HG03108 (cell line): Measurements from ENCODE around the gene EEF1A1.
A peak's percentile ranks its signal among the peaks of the same experiment; 100 is the strongest.
"Not testable (repeated sequence)": the region's sequence is repeated elsewhere in the genome, so short reads cannot be mapped to it uniquely, and the experiment has no call there.

ENCODE experiments used
- ATAC-seq: cut with Tn5 transposase; IDR thresholded peaks from one replicate; pipeline ENCODE4 v1.9.1; 2021; ENCODE audit warnings: moderate library complexity; ENCODE audit not compliant: unreplicated experiment

EEF1A1 gene

DNA sequence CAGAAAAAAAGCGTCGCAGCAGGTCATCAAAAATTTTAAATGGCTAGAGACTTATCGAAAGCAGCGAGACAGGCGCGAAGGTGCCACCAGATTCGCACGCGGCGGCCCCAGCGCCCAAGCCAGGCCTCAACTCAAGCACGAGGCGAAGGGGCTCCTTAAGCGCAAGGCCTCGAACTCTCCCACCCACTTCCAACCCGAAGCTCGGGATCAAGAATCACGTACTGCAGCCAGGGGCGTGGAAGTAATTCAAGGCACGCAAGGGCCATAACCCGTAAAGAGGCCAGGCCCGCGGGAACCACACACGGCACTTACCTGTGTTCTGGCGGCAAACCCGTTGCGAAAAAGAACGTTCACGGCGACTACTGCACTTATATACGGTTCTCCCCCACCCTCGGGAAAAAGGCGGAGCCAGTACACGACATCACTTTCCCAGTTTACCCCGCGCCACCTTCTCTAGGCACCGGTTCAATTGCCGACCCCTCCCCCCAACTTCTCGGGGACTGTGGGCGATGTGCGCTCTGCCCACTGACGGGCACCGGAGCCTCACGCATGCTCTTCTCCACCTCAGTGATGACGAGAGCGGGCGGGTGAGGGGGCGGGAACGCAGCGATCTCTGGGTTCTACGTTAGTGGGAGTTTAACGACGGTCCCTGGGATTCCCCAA is at the start of gene EEF1A1:
EEF1A1 (minus strand) TSS at position 345 of the 663 bp plus-strand sequence. CDS start 1,006 bp downstream, outside the sequence.
- peak; percentile 50 for ATAC-seq

DNA sequence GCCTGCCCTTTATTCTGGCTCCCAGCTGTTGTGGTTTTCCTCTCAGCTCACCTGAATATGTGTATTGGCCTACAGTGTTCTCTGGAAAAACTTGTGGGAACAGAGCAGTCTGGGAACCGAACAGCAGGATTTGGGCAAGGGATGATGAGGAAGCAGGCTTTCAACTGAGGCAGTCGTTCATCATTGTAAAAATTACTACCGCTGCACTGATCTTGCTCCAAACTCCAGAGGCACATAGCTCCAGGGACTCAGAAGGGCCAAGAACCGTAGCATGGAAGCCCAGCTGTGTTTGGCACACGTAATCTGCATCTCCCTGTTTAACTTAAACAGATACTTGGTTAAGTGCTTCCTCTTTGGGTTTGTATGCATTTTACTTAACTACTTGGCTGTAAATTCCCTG is 48.3 kb upstream of the EEF1A1 start:
- ATAC-seq: no peak

DNA sequence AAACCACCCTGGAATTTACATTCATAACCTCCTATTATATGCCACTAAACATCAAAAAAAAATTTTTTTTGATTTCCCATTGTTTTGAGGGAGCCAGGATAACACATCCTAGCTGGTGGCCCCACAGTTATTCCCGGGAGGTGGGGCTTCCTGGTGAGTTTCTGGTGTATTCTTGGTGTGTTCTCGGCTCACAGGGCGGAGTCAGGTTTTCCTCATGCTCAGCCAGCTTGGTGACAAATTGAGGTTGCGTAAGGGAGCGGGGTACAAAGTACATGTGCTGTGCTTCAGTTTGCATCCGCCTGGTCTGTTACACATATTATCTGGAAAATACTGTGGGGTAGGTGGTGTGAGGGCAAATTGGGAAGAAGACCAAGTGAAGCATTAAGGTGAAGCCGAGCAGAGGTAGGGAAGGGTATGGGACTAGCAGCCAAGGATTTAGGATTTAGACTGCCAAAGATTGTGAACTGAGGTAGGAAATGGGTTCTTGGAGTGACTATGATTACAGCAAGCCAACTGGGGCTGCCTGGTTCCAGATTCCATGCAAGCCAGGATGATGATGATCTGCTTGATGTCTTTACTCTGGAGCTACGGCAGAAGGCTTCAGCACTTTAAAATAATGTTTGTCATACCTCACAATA is 46.2 kb upstream of the EEF1A1 start:
- ATAC-seq: no peak

DNA sequence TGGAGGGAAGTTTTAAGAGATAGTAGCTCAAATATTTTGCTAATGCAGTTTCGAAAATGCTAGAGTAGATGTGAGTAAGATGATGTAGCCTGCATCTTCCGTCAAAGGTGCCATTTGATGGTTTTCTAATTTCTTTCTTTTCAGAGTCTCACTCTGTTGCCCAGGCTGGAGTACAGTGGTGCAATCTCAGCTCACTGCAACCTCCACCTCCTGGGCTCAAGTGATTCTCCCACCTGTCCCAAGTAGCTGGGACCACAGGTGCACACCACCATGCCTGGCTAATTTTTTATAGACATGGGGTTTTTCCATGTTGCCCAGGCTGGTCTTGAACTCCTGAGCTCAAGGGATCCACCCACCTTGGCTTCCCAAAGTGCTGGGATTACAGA is 45.6 kb upstream of the EEF1A1 start:
- not testable (repeated sequence) for ATAC-seq

DNA sequence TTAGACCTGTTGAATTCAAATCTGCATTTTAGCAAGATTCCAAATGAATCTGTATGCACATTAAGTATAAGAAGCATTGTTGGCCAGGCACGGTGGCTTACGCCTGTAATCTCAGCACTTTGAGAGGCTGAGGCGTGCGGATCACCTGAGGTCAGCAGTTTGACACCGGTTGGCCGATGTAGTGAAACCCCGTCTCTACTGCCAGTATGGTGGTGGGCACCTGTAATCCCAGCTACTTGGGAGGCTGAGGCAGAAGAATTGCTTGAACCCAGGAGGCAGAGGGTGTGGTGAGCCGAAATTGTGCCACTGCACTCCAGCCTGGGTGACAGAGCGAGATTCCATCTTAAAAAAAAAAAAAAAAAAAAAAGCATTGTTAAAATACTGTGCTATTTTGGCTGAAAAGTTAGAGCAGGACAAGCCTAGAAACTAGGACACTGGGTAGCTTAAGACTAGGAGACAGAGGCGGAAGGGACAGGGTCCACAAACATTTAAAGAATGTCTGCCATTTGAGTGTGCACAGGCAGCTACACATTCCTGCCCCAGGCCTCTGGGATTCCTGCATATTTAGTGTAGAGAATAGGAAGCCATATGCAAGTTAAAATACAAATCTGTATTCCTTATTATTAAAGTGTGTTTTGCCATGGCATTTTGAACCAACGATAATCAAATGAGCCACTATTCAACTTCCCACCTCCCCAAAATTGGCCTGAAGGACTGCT is 45.1 kb upstream of the EEF1A1 start:
- ATAC-seq: no peak

DNA sequence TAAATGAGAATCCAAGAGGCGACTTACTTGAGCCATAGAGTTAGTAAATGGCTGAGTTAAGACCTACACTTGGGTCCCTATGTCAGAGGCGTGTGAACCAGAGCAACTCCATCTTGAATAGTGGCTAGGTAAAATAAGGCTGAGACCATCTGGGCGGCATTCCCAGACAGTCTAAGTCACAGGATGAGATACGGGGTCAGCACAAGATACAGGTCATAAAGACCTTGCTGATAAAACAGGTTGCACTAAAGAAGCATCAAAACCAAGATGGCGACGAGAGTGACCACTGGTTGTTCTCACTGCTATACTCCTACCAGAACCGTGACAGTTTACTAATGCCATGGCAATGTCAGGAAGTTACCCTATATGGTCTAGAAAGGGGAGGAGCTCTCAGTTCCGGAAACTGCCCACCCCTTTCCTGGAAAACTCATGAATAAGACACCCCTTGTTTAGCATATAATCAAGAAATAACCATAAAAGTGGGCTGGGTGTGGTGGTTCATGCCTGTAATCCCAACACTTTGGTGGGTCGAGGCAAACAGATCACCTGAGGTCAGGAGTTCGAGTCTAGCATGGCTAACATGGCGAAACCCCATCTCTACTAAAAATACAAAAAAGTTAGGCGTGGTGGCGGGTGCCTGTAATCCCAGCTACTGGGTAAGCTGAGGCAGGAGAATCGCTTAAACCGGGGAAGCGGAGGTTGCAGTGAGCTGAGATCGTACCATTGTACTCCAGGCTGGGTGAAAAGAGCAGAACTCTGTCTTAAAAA is 43.9 kb upstream of the EEF1A1 start:
- ATAC-seq: no peak

DNA sequence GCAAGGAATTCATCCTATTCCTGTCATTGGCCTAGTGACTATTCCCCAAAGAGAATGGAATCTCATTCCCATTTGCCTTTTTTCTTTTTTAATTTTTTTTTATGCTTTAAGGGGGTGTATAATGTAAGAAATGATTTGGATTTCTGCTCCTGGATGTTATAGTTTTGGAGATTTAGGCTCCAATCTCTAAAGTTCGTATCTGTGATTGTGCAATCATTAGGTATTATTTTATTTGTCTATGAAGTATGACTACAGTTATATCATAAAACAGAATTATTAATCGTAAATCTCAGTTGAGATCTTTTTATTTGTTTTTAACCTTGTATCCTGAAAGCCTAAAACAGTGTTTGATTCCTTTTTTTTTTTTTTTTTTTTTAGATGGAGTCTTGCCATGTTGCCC is 41.7 kb upstream of the EEF1A1 start:
- no peak for ATAC-seq

DNA sequence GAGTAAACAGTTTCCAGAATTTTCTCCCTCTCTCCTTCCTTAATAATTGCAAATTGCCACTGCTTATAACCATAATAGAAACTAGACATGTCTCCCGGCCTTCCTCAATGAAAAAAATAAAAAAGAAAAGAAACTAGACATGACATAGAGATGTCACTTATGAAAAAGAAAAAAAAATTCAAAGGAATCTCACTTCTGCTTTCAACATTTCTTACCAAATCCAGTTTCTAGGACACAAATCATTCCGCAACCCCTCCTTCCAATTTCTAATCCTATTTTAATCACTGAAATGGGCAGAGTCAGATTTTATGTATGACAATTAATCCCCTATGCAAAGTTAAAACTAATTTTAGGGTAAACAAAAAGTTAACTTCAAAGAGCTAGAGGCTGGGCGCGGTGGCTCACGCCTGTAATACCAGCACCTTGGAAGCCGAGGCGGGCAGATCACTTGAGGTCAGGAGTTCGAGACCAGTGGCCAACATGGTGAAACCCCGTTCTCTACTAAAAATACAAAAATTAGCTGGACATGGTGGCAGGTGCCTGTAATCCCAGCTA is 40.1 kb upstream of the EEF1A1 start:
- peak; percentile 58 for ATAC-seq

DNA sequence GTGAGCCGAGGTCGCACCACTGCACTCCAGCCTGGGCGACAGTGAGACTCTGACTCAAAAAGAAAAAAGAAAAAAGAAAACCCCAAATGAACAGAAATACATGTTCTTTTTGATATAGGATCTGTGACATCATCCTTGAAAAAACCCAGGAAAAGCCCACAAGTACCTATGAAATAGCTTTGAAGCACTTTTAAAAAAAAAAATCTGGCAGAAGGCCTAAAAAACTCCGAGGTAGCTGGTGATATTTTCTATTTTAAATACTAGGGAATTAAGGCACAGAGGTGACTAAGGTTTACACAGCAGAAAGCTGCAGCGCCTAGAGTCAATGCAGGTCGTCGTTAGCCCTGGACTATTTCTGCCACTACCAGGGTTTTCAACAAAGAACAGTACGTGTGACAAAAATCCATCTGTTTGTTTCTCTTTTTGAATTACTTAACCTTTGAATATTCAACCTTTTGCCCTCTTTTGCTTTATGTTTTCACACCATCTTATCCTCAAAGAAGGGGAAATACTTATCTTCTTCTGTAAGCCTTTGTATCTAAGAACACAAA is 39.4 kb upstream of the EEF1A1 start:
- peak; percentile 23 for ATAC-seq

DNA sequence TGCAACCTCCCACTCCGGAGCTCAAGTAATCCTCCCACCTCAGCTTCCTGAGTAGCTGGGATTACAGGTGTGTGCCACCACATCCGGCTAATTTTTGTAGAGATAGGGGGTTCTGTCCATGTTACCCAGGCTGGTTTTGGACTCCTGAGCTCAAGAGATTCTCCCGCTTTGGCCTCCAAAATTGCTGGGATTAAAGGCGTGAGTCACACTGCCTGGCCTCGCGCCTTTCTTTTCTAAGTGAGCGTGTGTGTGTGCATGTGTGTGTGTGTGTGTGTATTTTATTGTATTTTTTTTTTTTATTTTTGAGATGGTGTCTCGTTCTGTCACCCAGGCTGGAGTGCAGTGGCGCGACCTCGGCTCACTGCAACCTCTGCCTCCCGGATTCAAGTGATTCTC is 38.6 kb upstream of the EEF1A1 start:
- not testable (repeated sequence) for ATAC-seq

DNA sequence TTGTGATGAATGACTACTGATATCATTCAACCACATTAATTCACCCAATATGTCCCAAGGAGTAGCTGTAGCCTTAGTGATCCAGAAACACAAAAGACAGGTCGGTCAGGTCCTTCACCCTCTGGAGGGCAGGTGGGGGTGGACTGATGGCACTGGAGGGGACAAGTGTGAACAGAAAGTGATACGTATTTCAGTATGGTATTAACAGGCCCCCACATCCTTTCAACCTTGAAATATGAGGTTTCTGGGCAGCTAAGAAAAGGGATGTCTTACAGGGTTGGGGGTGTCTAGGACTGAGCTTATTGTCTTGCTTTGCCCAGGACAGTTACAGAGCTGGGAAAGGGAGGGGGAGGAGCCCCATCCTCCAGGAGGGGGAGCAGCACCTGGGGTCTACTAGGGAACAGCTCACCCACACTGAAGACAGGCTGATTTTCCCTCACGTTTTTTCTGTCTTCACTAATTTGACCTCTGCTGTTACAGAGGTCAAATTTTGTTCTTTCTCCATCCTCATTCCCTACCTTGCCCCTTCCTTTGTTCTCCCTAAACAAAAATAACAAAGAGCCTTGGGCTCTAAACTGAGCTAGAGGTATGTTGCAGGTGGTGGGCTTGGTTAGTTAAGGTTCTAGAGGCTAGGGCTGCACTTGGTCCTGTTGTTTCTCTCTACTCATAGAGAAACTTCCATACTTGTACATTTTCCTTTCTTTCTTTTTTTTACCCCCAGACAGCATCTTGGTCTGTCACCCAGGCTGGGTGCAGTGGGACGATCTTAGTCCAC is 38.0 kb upstream of the EEF1A1 start:
- peak; percentile 39 for ATAC-seq

DNA sequence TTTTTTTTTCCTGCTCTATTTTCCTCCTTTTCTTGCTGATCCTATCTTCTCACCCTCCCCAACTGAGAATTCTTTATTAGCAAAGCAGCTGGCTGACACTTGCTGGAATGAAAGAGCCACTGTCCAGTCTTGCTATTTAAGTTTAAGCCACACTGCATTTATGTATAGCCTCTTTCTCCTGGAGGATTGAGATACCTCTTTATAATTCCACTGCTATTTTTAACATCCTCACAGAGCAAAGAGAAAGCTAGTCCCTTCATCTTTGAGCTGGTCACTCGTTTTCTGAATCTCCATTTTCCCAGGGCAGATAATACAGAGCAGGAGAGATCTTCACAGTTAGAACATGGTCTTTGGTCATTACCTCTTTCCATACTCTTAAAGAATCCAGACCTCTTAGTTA is 36.0 kb upstream of the EEF1A1 start:
- ATAC-seq: no peak

DNA sequence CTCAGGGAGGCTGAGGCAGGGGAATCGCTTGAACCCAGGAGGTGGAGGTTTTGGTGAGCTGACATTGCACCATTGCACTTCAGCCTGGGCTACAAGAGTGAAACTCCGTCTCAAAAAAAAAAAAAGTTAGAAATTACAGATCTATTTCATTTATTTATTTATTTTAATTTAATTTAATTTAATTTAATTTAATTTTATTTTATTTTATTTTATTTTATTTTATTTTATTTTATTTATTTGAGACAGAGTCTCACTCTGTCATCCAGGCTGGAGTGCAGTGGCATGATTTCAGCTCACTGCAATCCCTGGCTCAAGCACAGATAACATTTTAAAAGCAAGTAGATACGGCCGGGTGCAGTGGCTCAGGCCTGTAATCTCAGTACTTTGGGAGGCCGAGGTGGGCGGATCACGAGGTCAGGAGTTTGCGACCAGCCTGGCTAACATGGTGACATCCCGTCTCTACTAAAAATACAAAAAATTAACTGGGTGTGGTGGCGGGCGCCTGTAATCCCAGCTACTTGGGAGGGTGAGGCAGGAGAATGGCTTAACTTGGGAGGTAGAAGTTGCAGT is 34.6 kb upstream of the EEF1A1 start:
- not testable (repeated sequence) for ATAC-seq

DNA sequence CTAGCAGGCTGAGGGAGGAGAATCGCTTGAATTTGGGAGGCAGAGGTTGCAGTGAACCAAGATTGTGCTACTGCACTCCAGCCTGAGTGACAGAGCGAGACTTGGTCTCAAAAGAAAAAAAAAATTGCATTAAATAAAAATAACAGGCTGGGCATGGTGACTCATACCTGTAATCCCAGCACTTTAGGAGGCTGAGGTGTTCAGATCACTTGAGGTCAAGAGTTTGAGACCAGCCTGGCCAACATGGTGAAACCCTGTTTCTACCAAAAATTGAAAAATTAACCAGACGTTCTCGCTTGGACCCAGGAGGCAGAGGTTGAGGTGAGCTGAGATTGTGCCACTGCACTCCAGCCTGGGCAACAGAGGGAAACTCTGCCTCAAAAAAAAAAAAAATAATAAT is 30.3 kb upstream of the EEF1A1 start:
- ATAC-seq: not testable (repeated sequence)

DNA sequence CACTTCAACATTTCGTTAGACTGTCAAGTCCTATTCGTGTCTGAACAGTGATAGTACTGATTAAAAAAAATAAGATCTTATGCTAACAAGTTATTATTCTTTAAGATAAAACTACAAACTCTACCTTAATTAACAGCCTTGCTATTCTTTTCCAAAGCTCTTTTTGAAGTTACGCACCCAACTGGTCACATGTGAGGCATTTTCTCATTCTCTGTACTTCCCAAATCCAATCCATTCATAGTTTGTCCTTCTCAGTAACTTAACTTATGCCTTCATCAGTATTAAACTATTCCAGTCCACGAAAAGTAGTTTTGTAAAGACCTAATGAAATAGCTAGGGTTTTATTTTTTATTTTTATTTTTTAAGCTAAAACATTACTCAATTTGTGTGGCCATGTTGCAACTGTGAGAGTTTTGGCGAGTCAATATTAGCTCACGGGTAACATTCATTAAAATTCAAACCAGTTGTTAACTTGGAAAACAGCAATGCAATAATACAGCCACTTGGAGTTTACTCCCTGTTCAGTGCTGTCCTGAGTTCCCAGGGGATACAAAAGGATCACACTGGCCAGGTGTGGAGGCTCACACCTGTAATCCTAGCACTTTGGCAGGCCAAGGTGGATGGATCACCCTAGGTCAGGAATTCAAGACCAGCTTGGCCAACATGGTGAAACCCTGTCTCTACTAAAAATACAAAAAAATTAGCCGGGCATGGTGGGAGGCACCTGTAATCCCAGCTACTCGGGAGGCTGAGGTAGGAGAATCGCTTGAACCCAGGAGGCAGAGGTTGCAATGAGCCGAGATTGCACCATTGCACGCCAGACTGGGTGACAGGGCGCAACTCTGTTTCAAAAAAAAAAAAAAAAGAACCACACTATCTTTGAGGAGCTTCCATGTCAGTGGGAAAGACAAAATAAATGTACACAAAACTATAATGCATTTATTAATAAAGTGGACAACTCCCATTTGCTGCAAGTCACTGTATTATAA is 27.9 kb upstream of the EEF1A1 start:
- ATAC-seq: no peak

DNA sequence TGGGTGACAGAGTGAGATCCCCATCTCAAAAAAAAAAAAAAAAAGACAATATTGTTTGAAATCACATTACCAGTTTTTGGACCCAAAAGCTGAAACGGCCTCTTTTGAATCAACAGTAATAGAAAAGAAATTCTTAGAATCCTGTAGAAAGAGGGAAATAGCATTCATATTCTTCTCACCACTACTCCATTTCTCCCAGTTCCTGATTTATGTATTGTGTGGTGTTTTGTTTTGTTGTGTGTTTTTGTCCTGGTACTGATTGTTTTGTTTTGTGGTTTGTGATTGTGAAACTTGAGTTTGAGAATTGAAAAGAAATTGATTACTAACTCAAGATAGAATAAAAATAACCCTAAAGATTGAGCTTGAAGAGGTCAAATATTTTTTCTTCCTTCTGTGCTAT is 26.2 kb upstream of the EEF1A1 start:
- ATAC-seq: no peak

DNA sequence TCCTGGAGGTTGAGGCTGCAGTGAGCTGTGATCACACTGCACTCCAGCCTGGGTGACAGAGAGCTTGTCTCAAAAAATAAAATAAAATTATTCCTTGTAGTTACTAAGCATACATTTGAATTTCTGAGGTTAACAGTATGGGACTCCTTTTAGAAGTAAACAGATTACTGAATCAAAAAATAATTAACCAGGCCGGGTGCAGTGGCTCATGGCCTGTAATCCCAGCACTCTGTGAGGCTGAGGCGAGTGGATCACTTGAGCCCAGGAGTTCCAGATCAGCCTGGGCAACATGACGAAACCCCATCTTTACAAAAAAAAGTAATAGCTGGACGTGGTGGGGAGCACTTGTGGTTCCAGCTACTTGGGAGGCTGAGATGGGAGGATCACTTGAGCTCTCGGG is 22.1 kb upstream of the EEF1A1 start:
- no peak for ATAC-seq

DNA sequence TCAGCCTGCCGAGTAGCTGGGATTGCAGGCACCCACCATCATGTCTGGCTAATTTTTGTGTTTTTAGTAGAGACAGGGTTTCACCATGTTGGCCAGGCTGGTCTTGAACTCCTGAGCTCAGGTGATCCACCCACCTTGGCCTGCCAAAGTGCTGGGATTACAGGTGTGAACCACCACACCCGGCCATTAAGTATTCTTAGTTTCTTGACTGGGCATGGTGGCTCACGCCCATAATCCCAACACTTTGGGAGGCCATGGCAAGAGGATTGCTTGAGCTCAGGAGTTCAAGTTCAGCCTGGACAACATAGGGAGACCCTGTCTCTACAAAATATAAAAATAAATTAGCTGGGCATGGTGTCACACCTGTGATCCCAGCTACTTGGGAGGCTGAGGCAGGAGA is 21.6 kb upstream of the EEF1A1 start:
- not testable (repeated sequence) for ATAC-seq
